Right lobe of liver (tissue), 6 donors: Measurements from ENCODE around the gene SH3PXD2A. TPM values are rescaled to one million over a fixed set of nuclear protein-coding genes. Genes with fewer than 3 reads are reported as not detected.

Experiments used
- ATAC-seq, 4 donors: fragments of 200-7000 bp; cut with Tn5 transposase; one replicate each; pipeline ENCODE4 v1.9.1; 2020; ENCODE audit warnings: mild to moderate bottlenecking in 4 of 4, moderate library complexity in 4 of 4
- DNase-seq, 3 donors: peaks; one replicate each; pipeline ENCODE4 v3.0.0-alpha.2; 2020
- H3K27ac ChIP-seq, 3 donors: fragments of 200-600 bp; one replicate each; pipeline ENCODE4 v1.8.0; 2022
- H3K27me3 ChIP-seq, 2 donors: fragments of 200-600 bp; one replicate each; pipeline ENCODE4 v1.8.0; 2022
- H3K36me3 ChIP-seq, 4 donors: fragments of 200-600 bp; sonication (generic) in 1 of 4; one replicate each; pipeline versions ENCODE4 v1.5.1 to v1.8.0; 2017 to 2022; ENCODE audit warnings: control low read depth in 1 of 4
- H3K4me1 ChIP-seq, 4 donors: fragments of 200-600 bp; sonication (generic) in 1 of 4; one replicate each; pipeline versions ENCODE4 v1.5.1 to v1.8.0; 2017 to 2022; ENCODE audit warnings: control low read depth in 1 of 4
- H3K4me3 ChIP-seq, 3 donors: fragments of 200-600 bp; one replicate each; pipeline ENCODE4 v1.8.0; 2022
- H3K9me3 ChIP-seq, 4 donors: fragments of 200-600 bp; sonication (generic) in 1 of 4; one replicate each; pipeline versions ENCODE4 v1.5.1 to v1.8.0; 2017 to 2022; ENCODE audit warnings: control low read depth in 1 of 4
- POLR2A ChIP-seq: fragments of 450-650 bp; IDR thresholded peaks from one replicate; pipeline ENCODE4 v1.6.1; 2017; ENCODE audit warnings: antibody characterized with exemption, mild to moderate bottlenecking
- WGBS: methylation state at CpG from one replicate; pipeline ENCODE4 v1.1.6; 2018; ENCODE audit warnings: low coverage, low lambda C conversion rate; ENCODE audit not compliant: insufficient coverage; ENCODE audit errors: missing lambda C conversion rate; 5-methylcytosine and 5-hydroxymethylcytosine counted together
- intact Hi-C, 2 donors: fragments of 100-400 bp; cut with DNase I; formaldehyde crosslinking; loops; one replicate each; pipeline versions ENCODE4 v1.11.2 to v1.14.1; 2022
- long read RNA-seq: library from polyadenylated mRNA; unstranded; transcript quantifications from one replicate; pipeline ENCODE4 v2.0.0, GENCODE V29; 2019
- total RNA-seq, 6 experiments: library from RNA; depleted of rRNA in 2 of 6; stranded (reverse); fragments of >200 nt in 2 of 6; fragmentation: NEBNext Ultra II Directional in 3 of 6; extraction: Animal tissue kit (Norgen Biotek cat#: 25700) in 3 of 6; gene quantifications; one replicate each; pipeline versions ENCODE4 v1.1.0 to v1.2.4, GENCODE V29; 2016 to 2023
- TF ChIP-seq, protein P1 (sequence below), 4 donors: fragments of 200-600 bp in 3 of 4; fragments of 450-650 bp in 1 of 4; IDR thresholded peaks; one replicate each; pipeline versions ENCODE4 v1.5.1 to v1.8.0; 2016 to 2022; ENCODE audit warnings: antibody characterized with exemption in 4 of 4, mild to moderate bottlenecking in 2 of 4
- donor health status: DM: no; HTN: yes; CAD: no.
- donor health status: DM: no; HTN: no; CAD: no.
- donor health status: DM: no; HTN: no; CAD: no.
- donor health status: DM: no; HTN: yes; CAD: no.
- donor health status: DM: no; HTN: yes; CAD: no.

Gene SH3PXD2A, protein sequence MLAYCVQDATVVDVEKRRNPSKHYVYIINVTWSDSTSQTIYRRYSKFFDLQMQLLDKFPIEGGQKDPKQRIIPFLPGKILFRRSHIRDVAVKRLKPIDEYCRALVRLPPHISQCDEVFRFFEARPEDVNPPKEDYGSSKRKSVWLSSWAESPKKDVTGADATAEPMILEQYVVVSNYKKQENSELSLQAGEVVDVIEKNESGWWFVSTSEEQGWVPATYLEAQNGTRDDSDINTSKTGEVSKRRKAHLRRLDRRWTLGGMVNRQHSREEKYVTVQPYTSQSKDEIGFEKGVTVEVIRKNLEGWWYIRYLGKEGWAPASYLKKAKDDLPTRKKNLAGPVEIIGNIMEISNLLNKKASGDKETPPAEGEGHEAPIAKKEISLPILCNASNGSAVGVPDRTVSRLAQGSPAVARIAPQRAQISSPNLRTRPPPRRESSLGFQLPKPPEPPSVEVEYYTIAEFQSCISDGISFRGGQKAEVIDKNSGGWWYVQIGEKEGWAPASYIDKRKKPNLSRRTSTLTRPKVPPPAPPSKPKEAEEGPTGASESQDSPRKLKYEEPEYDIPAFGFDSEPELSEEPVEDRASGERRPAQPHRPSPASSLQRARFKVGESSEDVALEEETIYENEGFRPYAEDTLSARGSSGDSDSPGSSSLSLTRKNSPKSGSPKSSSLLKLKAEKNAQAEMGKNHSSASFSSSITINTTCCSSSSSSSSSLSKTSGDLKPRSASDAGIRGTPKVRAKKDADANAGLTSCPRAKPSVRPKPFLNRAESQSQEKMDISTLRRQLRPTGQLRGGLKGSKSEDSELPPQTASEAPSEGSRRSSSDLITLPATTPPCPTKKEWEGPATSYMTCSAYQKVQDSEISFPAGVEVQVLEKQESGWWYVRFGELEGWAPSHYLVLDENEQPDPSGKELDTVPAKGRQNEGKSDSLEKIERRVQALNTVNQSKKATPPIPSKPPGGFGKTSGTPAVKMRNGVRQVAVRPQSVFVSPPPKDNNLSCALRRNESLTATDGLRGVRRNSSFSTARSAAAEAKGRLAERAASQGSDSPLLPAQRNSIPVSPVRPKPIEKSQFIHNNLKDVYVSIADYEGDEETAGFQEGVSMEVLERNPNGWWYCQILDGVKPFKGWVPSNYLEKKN
- 10 to 100 TPM in 3 of 6 experiments, 1 to 10 TPM in 3; 3.0 to 38.3 (median 10.0) TPM for total RNA-seq
- long read RNA-seq, partial matches to known transcripts = 0 of 3 reads
- long read RNA-seq, other reads (novel, unspliced or antisense) = 3 of 3 reads

DNA sequence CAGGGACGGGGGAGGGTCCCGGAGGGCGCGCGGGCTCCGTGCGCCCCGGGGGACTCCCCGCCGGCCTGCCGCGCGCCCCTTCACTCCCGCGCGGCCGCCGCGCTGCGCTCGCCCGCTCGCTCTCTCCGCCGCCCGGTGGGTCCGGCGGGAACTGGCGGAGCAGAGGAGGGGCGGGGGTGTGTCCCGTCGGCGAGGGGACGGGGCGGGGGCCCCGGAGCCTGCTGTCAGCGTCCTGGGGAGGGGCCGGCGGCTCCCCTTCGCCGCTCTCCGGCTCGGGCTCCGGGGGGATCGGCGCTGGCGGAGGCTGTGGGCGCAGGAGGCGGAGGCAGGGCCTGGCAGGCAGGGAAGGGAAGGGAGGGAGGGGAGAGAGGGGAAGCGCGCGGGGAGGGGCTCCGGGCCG is at the start of gene SH3PXD2A:
Gene SH3PXD2A (minus strand): TSS at position 153 of the 400 bp plus-strand sequence. CDS start 310 bp downstream, outside the sequence.
- no peaks in the 10 kb centered on the region for H3K9me3 ChIP-seq
- no peaks in the 10 kb centered on the region for H3K27me3 ChIP-seq
- H3K36me3 ChIP-seq = no peaks in the 10 kb centered on the region
- peaks cover 0 to 17% (median 3%) of the 10 kb centered on the region in 4 donors for H3K4me1 ChIP-seq
- ATAC-seq = peak; percentile 45 to 58 (median 51)
- 1% methylated on average over 15 of the region's 54 CpGs for WGBS
- TF ChIP-seq POLR2A = no peak
- TF ChIP-seq, protein P1, sequence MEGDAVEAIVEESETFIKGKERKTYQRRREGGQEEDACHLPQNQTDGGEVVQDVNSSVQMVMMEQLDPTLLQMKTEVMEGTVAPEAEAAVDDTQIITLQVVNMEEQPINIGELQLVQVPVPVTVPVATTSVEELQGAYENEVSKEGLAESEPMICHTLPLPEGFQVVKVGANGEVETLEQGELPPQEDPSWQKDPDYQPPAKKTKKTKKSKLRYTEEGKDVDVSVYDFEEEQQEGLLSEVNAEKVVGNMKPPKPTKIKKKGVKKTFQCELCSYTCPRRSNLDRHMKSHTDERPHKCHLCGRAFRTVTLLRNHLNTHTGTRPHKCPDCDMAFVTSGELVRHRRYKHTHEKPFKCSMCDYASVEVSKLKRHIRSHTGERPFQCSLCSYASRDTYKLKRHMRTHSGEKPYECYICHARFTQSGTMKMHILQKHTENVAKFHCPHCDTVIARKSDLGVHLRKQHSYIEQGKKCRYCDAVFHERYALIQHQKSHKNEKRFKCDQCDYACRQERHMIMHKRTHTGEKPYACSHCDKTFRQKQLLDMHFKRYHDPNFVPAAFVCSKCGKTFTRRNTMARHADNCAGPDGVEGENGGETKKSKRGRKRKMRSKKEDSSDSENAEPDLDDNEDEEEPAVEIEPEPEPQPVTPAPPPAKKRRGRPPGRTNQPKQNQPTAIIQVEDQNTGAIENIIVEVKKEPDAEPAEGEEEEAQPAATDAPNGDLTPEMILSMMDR (IDR thresholded peaks at IDR 0.05) = peak in 1 of 4 donors; percentile 29
- peak in 2 of 3 donors; percentile 50 to 64 for DNase-seq
- intact Hi-C loops = loop anchor here (5.0 kb wide), 1 partner anchor 143 kb away; no protein-coding TSS in a partner anchor
- peak within 1 kb of the TSS in 2 of 3 donors; percentile 35 to 39 for H3K27ac ChIP-seq
- H3K4me3 ChIP-seq = peak within 1 kb of the TSS; percentile 62 to 75 (median 66)

DNA sequence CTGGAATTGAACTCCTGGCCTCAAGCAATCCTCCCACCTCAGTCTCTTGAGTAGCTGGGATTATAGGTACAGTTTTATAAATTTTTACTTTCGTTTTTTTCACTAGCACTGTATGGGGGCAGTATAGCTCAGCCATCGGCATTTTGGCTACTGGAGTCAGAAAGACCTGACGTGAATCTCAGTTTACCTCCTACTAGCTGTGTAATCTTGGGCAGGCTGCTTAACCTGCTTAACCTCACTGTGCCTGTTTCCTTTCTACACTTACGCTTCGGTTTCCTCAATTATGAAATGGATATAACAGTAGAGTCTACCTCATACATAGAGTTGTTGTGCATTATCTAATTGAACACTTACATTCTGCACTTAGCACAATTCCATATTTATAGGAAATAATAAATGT is 45.9 kb upstream of the SH3PXD2A start:
- no peaks in the 10 kb centered on the region for H3K9me3 ChIP-seq
- ATAC-seq (peak in 1 of 4 donors; percentile 25), DNase-seq (no peak)
- no peak overlapping the region for H3K4me3 ChIP-seq
- intact Hi-C loops = no loop called here
- WGBS = 50% methylated on average over 5 of the region's 5 CpGs
- TF ChIP-seq POLR2A = no peak
- TF ChIP-seq, protein P1 (IDR thresholded peaks at IDR 0.05) = no peak
- no peaks in the 10 kb centered on the region for H3K4me1 ChIP-seq
- H3K36me3 ChIP-seq = peaks cover 0 to 49% (median 8%) of the 10 kb centered on the region in 4 donors
- H3K27me3 ChIP-seq = no peaks in the 10 kb centered on the region
- H3K27ac ChIP-seq = no peak overlapping the region

DNA sequence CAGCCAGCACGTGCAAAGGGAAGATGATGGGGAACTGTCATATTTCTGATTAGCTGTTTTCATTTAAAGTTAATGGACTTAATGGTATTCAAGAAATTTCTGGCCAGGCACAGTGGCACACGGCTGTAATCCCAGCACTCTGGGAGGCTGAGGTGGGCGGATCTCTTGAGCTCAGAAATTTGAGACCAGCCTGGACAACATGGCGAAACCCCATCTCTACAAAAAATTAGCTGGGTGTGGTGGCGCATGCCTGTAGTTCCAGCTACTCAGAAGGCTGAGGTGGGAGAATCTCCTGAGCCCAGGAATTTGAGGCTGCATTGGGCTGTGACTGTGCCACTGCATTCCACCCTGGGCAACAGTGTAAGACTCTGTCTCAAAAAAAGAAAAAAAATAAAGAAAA is 43.9 kb upstream of the SH3PXD2A start:
- ATAC-seq (no peak), DNase-seq (no peak)
- H3K4me1 ChIP-seq = peaks cover 0 to 5% (median 0%) of the 10 kb centered on the region in 4 donors
- no peak overlapping the region for H3K4me3 ChIP-seq
- no peaks in the 10 kb centered on the region for H3K27me3 ChIP-seq
- H3K27ac ChIP-seq = no peak overlapping the region
- peaks cover 0 to 45% (median 6%) of the 10 kb centered on the region in 4 donors for H3K36me3 ChIP-seq
- TF ChIP-seq, protein P1 (IDR thresholded peaks at IDR 0.05) = no peak
- TF ChIP-seq POLR2A = no peak
- intact Hi-C loops = no loop called here
- H3K9me3 ChIP-seq = no peaks in the 10 kb centered on the region
- 96% methylated on average over 5 of the region's 5 CpGs for WGBS

DNA sequence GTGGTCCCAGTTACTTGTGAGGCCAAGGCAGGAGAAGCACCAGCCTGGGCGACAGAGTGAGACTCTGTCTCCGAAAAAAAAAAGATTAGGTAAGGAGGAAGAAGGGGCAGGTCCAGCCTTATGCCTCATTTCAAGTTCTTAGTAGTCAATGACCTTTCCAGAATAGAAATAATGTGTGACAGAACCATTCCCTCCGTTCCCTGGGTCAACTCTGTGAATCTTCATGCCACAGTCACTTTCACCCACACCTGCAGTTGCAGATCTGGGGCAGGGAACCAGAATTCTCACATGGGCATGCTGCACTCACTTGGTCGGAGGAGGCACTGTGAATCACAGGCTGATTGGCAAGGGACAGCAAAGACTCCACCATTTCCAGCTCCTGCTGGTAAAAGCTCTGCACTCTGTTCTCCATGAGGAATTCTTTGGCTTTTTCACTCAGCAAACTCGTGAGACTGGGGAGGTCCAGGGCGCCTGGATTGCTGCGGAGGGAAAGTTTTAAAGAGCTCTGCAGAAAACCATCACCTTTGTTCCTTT is 41.9 kb upstream of the SH3PXD2A start:
- Histone ChIP-seq H3K4me3 (no peak overlapping the region), H3K27ac (no peak overlapping the region), H3K27me3 (no peaks in the 10 kb centered on the region), H3K9me3 (no peaks in the 10 kb centered on the region), H3K36me3 (peaks cover 0 to 30% (median 6%) of the 10 kb centered on the region in 4 donors), H3K4me1 (peaks cover 0 to 5% (median 0%) of the 10 kb centered on the region in 4 donors)
- ATAC-seq (no peak), DNase-seq (no peak)
- intact Hi-C loops = no loop called here
- WGBS = 74% methylated on average over 6 of the region's 7 CpGs
- TF ChIP-seq, protein P1 (IDR thresholded peaks at IDR 0.05) = no peak
- no peak for TF ChIP-seq POLR2A
